Stimulated activated CD8-positive, alpha-beta memory T cell treated with anti-CD3 and anti-CD28 coated beads, Interleukin-4, amount 100 ng/mL, for 24 hours (primary cell): ENCODE results near the gene MAP2K5.

Experiments
- DNase-seq: peaks from one replicate; pipeline ENCODE4 v3.0.0-alpha.2; 2020; ENCODE audit warnings: low read depth

The MAP2K5 gene

DNA sequence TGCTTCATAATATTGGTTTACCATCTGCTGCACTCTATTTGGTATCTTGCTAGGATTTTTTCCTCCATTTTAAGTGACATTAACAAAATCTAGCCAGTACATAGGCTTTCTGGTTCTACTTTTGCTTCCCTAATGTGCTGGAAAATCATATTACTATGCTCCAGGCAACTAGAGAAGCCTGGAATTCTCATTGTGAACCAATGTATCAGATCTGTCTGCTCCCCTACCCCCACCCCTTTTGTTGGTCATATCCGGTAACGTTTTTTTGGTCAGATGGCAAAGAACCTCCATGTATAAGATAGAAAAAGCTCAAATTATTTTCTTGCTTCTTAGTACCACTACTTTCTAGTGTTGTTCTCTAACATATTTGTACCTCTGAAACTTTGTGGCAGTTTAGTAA lies 17.1 kb downstream of the MAP2K5 start:
- DNase-seq: no peak

DNA sequence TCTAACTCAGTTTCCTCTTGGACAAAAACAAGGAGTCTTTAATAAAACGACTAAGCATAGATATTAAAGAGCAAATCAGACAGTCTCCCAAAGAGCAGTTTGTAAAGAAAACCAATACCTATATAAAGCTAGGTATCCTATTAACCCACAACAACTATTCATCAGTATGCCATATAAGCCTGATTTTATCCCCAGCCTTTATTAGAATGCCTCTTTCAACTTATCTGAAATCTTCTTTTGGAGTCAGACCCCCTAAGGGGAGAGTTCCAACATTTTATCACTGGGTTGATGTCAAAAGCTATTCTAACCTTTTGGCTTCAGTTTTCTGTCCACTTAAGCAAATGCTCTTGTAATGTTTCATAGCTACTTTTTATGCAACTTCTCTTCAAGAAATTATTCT lies 17.8 kb downstream of the MAP2K5 start:
- no peak for DNase-seq

DNA sequence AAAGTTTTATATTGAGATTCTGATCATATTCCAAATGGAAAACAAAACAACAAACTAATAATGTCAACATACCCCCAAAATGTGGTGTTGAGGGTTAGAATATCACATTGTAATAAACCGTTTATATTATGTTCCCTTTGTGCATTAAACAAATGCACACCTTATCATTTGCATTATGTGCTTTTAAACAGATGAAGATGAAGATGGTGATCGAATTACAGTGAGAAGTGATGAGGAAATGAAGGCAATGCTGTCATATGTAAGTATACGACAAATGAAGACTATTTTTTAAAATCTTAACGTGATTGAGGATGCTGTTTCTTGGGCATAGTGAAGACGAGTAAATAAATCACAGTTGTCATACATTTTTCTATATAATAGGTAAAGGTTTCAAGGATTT lies 20.6 kb downstream of the MAP2K5 start:
- DNase-seq: no peak

DNA sequence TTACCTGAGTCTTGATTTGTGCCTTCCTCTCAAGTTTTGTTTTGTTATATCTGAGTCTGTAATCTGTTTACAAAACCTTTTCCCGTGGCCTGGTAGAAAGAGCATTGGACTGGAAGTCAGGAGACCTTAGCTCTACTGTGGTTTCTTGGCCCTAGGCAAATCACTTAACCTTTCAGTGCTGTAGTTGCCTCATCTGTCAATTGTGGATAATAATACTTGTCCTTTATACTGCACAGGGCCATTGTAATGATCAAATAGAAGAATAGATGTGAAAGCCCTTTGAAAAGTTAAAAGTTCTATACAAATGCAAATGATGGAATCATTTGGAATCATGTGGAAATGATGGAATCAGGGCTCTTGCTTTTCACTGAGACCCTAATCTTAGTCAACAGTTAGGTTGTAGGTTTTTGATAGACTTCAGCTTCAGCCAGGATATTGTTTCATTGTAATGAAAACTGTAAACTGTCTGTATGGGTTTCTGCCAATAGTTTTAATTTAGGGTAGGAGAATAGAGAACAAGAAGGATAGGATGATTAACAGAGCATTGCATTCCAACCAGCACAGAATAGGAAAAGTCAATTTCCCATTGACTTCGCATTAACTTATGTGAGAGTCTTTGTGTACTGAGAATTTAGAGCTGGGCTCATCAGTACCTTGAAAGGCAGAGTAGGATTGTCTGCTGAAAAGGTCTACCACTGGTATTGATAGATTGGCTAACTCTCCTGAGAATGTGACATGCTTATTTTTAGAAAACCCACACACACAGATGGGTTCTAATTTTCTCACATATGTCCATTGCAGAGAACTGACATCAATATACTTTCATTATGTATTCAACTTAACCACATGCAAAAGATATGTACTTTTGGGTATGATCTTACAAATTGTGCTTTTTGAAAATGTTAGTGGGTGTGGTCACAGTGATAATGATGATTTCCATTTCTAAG lies 21.8 kb downstream of the MAP2K5 start:
- DNase-seq: no peak

DNA sequence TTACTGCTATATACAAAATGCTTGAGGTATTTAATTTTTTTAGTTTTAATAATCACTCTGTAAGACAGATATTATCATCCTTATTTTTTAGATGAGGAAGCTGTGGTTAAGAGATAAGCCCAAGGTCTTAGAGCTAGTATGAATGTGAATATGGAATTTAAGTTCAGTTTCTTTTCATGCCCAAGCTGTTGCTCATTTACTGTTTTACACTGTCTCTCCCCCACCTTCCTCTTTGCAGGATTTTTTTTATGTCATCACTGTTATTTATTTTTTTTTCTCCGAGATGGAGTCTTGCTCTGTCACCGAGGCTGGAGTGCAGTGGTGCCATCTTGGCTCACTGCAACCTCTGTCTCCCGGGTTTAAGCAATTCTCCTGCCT lies 22.5 kb downstream of the MAP2K5 start:
- no peak for DNase-seq

DNA sequence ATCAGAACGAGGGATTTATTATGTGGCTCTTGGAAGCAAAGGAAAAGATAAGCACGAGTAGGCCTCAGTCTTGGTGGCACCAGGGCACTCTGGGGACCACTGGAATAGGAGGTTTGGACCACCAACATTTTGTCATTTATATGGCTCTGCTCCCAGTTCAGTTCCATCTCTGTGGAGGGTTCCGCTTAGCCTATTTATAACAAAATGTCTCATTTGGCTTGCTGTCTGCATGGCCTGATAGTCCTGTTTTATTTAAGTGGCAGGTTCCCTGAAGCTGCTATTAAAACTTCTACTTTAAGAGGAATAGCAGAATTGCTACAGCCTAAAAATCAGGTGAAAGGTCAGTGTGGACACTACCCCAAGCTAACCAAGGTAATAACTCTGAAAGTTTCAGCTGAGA lies 27.2 kb downstream of the MAP2K5 start:
- no peak for DNase-seq

DNA sequence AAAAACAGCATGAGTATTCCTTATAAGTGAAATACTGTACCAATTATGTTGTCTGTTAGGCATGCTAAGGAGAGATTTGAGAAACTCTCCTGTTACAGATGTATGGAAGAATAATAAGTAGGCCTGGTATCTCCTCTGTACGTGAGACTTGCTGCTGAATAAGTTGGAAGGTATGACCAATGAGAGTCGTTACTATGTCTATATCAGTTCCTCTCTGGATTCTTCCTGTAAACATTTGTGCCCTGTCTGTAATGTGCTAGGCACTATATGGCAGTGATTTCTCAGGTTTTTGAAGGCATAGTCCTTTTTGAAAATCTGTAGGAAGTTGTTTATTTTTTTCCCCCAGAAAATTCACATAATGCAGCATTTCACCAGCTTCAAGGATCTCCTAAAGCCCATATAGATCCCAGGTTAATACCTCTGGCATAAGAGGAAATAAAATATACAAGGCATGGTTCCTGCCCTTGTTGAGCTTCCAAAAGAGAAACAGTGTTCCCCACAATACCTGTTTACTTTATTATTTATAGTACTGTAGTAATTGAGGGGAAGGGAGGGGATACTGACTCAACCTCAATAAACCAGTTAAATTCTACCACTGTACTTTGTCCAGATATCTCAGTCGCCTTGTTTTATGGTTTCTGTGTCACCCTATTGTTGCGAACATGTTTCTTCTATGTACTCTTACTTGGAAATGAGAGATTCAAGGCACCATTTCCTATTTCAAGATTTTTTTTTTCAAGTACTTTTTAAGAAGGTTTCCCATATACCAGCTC lies 28.6 kb downstream of the MAP2K5 start:
- no peak for DNase-seq

DNA sequence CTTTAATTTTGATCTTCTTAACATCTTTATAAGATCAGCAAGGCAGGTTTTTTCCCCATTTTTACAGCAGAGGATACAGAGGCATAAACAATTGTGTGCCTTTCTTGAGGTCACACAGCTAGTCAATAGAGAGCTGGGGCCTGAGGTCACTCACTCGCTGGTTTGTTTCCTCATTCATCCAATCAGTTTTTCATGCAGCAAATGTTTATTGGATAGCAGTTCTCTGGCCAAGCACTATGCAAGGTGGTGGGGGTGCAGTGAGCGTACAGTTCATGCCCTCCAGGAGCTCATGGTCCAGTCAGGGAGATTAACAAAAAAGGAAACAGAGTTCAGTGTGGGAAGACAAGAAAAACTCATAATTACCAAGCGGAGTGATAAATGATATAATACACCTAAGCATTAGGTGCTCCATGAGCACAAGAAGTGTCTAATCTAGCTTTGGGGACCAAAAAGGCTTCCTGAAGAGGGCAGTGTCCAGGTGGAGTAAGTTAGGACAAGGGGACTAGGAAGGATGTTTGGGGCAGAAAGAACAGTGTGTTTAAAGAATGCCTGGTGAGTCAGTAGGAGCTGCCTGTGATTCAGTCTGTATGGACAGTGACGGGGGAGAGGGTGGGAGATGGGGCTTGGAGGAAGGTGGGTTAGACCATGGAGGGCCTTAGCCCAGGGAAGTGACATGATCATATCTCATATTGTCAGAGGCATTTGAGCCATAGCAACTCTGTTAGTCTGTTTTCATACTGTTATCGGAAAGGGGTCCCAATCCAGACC lies 29.3 kb downstream of the MAP2K5 start:
- DNase-seq: no peak

DNA sequence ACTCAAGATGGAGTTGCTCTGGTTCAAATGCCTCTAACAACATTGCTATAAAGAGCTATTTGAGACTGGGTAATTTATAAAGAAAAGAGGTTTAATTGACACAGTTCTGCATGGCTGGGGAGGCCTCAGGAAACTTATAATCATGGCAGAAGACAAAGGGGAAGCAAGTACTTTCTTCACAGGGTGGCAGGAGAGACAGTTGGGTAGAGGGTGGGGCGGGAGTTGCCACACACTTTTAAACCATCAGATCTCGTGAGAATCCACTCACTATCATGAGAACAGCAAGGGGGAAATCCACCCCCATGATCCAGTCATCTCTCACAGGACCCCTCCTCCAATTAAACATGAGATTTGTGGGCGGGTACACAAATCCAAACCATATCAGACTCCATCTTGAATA lies 30.7 kb downstream of the MAP2K5 start:
- no peak for DNase-seq

DNA sequence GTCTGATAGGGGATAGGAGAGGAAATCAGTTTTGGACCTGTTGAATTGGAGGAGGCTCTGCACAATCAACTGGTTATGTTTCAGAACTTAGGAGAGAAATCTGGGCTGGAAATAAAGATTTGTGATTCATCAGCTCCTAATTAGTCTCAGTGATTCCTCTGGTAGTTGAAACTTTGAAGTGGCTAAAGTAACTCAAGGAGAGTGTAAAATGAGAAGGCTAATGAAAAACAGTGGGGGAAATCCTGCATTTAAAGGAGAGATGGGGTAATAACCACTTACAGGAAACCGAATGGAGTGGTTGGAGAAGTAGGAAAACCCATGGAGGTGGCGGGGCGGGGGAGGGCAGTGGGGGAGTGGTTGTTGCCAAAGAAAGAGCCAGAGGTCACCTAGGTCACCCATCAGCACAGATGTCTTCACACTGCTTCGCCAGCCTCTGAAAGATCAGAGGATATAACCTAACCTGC lies 32.6 kb downstream of the MAP2K5 start:
- no peak for DNase-seq

DNA sequence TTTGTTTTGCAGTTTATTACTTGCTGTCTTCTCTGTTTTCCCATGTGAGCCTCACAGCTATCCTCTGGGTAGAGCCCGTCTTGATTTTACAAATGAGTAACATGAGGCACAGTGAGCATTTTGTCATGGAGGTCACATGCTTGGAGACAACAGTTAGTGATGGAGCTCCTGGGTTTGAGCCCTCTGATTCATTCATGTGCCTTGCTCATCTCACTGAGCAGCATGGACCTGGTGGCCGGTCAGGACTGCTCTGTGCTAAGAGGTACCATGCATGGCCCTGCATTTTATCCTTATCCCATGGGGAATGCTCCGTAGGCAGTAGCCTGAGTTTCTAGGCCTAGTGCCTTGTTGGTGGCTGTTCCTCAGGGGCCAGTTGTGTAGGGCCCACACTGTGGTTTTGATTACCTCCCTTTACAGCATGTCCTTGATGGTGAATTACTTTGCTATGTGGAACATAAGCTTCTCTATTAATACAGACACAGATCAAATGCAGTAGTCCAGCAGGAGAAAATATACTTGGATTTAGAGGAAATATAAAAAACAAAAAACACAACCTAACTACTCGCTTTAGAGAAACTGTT lies 35.6 kb downstream of the MAP2K5 start:
- no peak for DNase-seq

DNA sequence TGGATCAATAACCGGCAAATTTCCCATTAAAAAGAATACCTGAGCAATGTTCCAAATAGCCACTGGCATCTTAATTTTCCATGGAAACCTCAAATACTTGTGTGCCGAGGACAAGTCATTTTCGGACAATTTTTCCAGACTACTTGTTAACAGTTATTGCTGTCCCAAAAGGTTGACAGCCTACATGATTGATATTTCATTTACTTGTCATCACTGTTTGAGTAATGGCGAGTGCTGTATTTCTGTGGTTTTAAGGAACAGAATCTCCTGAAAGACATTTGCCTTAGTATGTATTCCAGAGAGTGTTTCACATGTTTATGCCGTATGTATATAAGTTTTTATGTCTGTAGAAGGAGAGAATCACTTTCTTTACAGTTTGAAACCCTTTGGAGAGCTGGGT lies 36.7 kb downstream of the MAP2K5 start:
- no peak for DNase-seq

DNA sequence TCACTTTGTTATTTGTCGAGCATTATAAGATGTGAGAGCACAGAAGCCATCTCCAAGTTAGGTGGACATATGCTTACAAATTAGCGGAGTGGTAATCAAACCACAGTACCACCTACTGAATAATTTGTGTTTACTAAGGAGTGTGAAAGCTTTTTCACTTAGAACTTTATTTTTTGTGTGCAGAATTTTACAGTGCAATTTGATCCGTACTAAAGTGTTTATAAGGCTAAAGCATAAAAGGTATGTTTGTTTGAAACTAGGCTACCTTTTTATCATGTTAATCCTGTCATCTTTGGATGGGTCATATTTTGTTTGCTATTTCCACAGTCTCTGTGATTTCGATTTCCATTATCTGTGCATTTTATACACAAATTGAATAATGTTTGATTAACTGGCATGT lies 37.5 kb downstream of the MAP2K5 start:
- DNase-seq: no peak

DNA sequence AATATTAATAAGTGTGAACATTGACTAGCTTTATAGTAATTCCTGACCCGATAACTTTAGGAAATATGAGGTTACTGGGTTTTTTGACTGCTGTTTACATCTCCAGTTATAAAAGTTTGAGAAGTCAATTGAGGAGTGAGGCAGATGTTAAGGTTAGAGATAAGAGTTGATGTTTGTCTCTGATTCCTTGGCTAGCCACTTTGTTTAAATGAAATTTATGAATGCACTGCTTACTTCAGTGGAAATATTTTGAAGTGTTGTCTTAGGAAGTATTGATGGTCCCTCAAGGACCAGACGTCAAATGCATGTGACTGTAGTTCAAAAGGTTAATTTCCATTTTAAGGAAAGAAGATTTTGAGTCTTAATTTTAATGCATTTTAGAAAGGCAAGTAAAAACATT lies 41.7 kb downstream of the MAP2K5 start:
- DNase-seq: no peak

DNA sequence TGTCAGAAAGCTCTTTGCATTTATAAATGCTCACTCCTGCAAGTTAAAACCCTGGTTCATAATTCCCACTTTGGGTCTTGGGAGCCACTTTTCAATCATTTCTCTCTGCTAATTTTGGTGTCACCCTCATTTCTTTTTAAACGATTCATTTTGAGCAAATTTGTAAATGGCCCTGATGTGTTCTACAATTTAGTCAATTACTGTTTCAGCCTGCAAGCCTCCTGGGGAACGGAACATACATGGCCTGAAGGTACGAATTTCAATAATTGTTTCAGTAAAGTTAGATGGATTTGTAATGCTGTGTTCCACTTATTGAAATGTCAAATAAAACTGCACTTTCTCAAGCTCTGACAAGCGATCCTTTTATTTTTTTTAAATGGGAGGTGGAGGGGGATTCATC lies 43.2 kb downstream of the MAP2K5 start:
- DNase-seq: no peak

DNA sequence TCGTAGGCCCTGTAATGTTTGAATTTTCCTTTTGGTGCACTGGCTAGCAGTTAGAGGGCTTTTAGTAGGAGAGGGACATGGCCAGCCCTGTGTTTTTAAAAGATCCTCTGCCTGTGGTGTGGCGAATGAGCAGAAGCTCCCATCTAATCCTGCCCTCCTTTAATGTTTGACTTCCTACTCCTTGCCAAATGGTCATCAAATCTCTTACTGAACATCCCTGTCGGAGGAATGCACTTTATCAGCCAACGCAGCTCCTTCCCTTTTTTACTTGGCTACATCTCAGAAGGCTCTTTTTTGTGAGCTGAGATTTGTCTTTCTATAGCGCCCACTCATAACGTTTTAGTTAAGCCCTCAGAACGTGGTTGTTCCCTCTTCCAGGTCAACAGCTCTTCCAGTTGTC lies 44.8 kb downstream of the MAP2K5 start:
- DNase-seq: no peak

DNA sequence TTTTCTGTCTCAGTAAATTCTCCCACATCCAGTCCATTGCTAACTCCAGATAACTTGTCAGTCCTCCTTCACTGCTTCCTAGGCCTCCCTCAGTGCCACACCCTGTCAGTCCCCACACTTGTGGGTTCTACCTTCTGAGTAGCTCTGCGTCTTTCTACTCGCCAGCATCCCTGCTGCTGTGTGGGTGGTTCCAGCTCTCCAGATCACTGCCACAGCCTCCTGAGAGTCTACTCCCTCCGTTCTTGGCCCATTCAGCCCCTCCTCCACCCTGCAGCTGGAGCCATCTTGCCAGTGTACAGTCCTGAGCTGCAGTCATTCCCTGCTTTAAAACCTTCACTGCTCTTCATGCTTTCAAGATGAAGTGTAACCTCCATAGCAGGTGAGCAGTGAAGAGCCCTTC lies 45.3 kb downstream of the MAP2K5 start:
- DNase-seq: no peak

DNA sequence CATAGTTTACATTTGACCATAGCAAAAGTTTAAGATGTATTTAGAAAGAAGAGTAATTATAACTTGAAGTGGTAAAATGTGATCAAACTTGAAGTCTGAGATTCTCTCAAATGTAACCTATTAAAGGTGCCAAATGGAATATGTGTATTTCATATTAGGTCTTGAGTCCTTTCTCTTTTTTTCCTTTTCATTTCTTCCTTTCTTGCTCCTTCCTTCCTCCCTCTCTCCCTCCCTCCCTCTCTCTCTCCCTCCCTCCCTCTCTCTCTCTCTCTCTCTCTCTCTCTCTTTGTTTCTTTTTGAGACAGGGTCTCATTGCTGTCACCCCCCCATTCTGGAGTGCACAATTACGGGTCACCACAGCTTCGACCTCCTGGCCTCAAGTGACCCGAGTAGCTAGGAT lies 47.7 kb downstream of the MAP2K5 start:
- no peak for DNase-seq

DNA sequence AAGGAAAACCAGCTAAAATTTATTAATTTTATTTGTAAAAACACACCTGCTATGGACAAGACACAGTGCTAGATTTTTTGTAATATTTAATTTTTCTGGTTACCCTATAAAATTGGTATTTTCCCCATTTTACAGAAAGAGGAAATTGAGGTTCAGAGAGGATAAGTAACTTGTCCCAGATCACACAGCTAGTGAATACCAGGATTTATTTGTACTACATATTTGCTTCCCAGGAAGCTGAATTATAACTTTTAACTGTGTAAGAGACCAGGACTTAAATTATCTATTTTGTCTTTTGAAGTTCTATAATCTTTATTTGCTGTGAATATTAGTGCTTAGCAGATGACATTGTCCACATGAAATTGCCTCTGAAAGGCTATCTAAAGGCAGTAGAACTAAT lies 49.7 kb downstream of the MAP2K5 start:
- DNase-seq: no peak

DNA sequence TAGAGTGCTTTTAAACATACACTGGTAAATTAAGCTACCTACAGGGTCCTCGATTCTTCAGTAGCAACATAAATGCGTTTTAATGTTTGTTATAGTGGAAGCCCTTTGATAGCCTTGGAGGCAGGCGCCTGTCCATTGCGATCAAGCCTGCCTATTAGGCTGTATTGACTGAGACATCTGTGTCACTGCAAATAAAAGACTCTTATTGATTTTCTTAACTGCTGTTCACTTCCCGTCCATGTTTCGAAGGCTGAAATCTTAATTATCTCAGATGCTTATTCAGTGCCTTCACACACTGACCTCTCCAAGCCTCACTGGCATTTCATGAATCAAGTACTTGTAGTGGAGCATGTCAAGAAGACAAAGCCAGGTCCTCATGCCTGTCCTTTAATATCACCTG lies 51.1 kb downstream of the MAP2K5 start:
- DNase-seq: no peak

DNA sequence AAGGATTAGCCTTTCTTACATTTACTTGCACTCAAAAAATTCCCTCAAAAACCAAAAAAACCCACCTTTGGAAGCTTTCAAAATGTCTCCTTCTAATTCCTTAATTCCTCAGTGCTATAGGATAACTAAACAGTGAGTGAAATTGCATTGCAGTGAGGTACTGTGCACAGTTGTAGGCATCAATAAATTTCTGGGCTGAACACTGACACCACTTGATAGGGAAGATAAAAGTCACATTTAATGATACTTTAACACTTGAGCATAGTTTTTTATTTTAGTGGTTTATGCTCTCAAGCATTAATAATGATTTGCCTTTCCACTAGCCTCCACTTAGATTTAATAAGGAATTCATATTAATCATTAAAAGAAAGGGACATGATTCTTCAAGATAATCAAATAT lies 52.3 kb downstream of the MAP2K5 start:
- DNase-seq: no peak

DNA sequence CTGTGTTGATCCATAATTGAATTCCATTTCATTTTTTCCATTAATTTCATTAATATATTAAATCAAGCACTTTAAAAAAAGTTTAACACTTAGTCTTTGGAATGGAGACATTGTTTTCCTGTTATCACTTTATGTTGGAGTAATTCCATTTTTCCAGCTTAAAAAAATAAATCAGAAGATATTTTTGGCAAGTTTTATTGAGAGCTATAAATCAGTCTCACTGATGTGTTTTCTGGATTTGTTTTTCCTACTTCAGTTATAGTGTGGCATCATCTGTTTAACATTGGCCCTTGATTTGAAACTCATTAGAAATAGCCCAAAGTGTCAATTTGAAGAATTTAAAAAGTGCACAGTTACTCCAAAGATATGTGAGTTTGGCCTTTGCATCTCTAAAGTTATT lies 53.1 kb downstream of the MAP2K5 start:
- DNase-seq: no peak
